Nephron (organoid): ENCODE data around the gene CCDC88C.
"Not testable (repeated sequence)": the region's sequence is repeated elsewhere in the genome, so short reads cannot be mapped to it uniquely, and the experiment has no call there.

Experiments
- H3K27ac Mint-ChIP-seq, 3 experiments: 2 replicates each; pipeline ENCODE4 v1.8.0; 2020; ENCODE audit warnings: mixed read lengths in 3 of 3, mild to moderate bottlenecking in 2 of 3, moderate library complexity in 1 of 3
- H3K27me3 Mint-ChIP-seq: 2 replicates; pipeline ENCODE4 v1.8.0; 2021; ENCODE audit warnings: low read depth, mild to moderate bottlenecking, moderate library complexity, mixed read lengths
- H3K36me3 Mint-ChIP-seq: 2 replicates; pipeline ENCODE4 v1.8.0; 2020; ENCODE audit warnings: low read depth, mixed read lengths
- H3K4me1 Mint-ChIP-seq: 2 replicates; pipeline ENCODE4 v1.8.0; 2020; ENCODE audit warnings: mixed read lengths
- H3K4me3 Mint-ChIP-seq, 3 experiments: 2 replicates each; pipeline ENCODE4 v1.8.0; 2020; ENCODE audit warnings: mild to moderate bottlenecking in 3 of 3, mixed read lengths in 3 of 3, moderate library complexity in 2 of 3
- H3K9me3 Mint-ChIP-seq: 2 replicates; pipeline ENCODE4 v1.8.0; 2020; ENCODE audit warnings: mixed read lengths
- TF ChIP-seq, protein P1 (sequence below), 3 experiments: fragments of 200-600 bp; sonication (generic); IDR thresholded peaks; one replicate each; pipeline ENCODE4 v1.5.0; 2021; ENCODE audit warnings: antibody characterized with exemption in 3 of 3; ENCODE audit not compliant: unreplicated experiment in 3 of 3

The CCDC88C gene

DNA sequence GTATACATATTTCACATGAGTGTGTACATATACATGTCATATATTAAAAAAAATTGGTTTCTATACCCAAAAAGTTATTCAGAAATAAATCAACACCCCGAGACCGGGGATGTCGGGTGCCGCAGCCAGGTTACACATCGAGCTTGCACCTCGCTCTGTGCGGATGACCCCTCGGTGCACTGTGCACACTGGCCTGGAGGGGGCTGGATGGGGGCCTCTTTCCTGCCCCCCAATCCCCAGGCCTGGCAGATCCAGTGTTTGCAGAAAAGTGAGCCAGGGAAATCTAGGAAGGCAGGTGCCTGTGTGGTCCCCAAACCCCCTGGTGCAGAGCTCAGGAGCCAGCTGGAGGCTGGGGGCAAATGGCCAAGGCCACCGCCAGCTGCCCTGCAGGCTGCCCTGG lies 146.0 kb downstream of the CCDC88C start:
- peaks cover 13% of the 10 kb centered on the region for H3K36me3 Mint-ChIP-seq
- TF ChIP-seq, protein P1, sequence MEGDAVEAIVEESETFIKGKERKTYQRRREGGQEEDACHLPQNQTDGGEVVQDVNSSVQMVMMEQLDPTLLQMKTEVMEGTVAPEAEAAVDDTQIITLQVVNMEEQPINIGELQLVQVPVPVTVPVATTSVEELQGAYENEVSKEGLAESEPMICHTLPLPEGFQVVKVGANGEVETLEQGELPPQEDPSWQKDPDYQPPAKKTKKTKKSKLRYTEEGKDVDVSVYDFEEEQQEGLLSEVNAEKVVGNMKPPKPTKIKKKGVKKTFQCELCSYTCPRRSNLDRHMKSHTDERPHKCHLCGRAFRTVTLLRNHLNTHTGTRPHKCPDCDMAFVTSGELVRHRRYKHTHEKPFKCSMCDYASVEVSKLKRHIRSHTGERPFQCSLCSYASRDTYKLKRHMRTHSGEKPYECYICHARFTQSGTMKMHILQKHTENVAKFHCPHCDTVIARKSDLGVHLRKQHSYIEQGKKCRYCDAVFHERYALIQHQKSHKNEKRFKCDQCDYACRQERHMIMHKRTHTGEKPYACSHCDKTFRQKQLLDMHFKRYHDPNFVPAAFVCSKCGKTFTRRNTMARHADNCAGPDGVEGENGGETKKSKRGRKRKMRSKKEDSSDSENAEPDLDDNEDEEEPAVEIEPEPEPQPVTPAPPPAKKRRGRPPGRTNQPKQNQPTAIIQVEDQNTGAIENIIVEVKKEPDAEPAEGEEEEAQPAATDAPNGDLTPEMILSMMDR (IDR thresholded peaks at IDR 0.05; ENCODE audit: unreplicated experiment in 3 of 3): no peak
- H3K9me3 Mint-ChIP-seq: no peaks in the 10 kb centered on the region
- no peak overlapping the region for H3K4me3 Mint-ChIP-seq
- H3K27me3 Mint-ChIP-seq: peaks cover 3% of the 10 kb centered on the region
- H3K27ac Mint-ChIP-seq: no peak overlapping the region
- H3K4me1 Mint-ChIP-seq: peaks cover 11% of the 10 kb centered on the region

DNA sequence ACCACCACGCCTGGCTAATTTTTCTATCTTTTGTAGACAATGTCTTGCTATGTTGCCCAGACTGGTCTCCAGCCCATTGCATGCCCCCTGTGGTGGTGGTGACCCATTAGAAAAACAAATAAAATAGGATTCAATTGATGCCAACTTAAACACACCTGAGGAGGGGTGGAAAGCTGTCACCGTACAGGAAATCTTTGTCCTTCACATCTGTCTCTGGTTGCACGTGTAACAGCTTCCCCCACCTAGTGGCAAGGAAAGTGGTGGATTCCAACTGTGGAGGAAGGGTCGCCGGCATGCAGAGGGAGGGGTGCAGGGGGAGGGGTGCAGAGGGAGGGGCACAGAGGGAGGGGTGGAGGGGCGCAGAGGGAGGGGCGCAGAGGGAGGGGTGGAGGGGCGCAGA lies 147.0 kb downstream of the CCDC88C start:
- Mint-ChIP-seq H3K4me1 (peaks cover 16% of the 10 kb centered on the region), H3K9me3 (no peaks in the 10 kb centered on the region), H3K27me3 (peaks cover 8% of the 10 kb centered on the region), H3K4me3 (no peak overlapping the region), H3K27ac (no peak overlapping the region), H3K36me3 (peaks cover 8% of the 10 kb centered on the region)
- TF ChIP-seq, protein P1 (IDR thresholded peaks at IDR 0.05; ENCODE audit: unreplicated experiment in 3 of 3): no peak

DNA sequence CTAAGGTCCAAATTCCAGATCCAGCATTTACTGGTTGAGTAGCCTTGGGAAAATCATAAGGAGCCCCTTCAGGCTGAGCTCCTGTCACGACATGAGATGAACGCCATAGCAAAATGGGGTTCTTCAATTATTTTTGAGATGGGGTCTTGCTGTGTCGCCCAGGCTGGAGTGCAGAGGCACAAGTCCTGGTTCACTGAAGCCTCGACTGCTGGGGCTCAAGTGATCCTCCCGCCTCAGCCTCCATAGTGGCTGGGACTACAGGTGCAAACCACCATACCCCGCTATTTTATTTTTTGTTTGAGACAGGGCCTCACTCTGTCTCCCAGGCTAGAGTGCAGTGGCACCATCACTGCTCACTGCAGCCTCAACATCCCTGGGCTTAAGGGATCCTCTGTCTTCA lies 147.4 kb downstream of the CCDC88C start:
- peaks cover 20% of the 10 kb centered on the region for H3K4me1 Mint-ChIP-seq
- TF ChIP-seq, protein P1 (IDR thresholded peaks at IDR 0.05; ENCODE audit: unreplicated experiment in 3 of 3): no peak
- H3K9me3 Mint-ChIP-seq: no peaks in the 10 kb centered on the region
- no peak overlapping the region for H3K4me3 Mint-ChIP-seq
- H3K36me3 Mint-ChIP-seq: peaks cover 8% of the 10 kb centered on the region
- no peak overlapping the region for H3K27ac Mint-ChIP-seq
- peaks cover 12% of the 10 kb centered on the region for H3K27me3 Mint-ChIP-seq

DNA sequence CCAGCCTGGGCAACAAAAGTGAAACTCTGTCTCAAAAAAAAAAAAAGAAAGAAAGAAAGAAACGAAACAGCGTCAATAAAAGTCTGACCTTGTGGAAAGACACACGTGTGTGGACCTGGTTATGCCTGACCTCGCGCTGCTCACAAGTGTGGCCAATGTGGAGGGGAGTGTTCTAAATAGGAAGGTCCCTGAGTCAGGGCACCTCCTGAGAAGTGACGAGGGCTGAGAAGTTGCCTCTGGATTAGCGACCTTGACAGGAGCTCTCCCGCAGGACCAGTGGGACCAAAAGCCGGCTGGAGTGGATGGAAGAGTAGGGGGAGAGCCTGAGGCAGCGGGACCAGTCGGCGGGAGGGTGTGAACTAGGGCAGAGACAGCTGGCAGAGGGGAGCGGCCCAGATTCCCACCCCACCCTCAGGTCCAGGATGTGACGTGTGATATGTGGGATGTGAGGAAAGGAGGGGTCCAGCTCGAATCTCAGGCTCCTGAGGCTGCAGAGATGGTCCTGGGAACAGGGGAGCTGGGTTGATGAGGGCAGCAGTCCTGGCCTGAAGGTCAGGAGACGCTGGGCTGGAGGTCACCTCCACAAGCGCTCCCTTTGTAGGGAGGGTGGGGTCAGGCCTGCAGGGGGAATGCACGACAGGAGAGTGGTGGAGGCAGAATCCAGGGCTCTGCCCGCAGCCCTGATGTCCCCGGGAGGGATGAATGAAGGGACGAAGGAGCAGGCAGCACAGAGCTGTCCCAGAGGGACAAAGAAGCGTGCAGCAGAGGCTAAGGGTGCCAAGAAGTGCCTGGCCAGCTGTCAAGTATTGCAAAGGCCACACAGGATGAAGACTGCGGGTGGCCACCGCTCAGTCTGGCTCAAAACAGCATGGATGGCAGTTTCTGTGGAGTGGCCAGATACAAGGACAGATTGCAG lies 148.3 kb downstream of the CCDC88C start:
- H3K4me1 Mint-ChIP-seq: peaks cover 20% of the 10 kb centered on the region
- TF ChIP-seq, protein P1 (IDR thresholded peaks at IDR 0.05; ENCODE audit: unreplicated experiment in 3 of 3): no peak
- H3K27ac Mint-ChIP-seq: peak overlapping the region in 1 of 3 experiments; percentile 18
- peaks cover 8% of the 10 kb centered on the region for H3K36me3 Mint-ChIP-seq
- H3K4me3 Mint-ChIP-seq: no peak overlapping the region
- no peaks in the 10 kb centered on the region for H3K9me3 Mint-ChIP-seq
- H3K27me3 Mint-ChIP-seq: peaks cover 18% of the 10 kb centered on the region

DNA sequence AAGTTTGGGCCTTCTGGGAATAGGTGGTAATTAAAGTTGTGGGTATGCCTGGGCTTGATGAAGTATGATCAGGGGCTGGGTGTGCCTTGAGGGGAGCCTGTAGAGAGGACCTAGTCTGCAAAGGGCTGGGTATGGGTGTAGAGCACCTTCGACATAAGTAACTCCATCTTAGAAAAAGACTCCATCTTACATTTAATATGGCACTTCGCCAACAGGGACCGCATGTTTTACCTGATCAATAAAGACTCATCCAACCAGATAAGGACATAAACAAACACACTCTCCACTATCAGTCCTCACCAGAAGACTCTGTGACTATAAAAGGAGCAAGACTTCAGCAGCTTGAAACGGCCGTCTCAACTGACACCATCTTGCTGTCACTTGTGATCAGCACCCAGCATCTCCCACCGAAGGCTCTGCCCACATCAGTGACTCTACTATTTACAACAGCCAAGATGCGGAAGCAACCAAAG lies 149.6 kb downstream of the CCDC88C start:
- no peak overlapping the region for H3K27ac Mint-ChIP-seq

DNA sequence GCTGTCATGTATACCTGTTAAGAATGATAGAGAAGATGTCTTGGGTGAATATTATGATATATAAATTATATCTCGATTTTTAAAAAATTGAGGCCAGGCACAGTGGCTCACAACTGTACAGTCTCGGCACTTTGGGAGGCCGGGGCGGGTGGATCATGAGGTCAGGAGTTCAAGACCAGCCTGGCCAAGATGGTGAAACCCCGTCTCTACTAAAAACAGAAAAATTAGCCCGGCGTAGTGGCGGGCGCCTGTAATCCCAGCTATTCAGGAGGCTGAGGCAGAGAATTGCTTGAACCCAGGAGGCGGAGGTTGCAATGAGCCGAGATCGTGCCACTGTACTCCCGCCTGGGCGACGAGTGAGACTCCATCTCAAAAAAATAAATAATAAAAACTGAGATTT lies 151.3 kb downstream of the CCDC88C start:
- H3K9me3 Mint-ChIP-seq, H3K4me3 Mint-ChIP-seq, H3K36me3 Mint-ChIP-seq, H3K27ac Mint-ChIP-seq: not testable (repeated sequence)
- H3K4me1 Mint-ChIP-seq: peaks cover 30% of the 10 kb centered on the region
- H3K27me3 Mint-ChIP-seq: peaks cover 43% of the 10 kb centered on the region

More for the DNA sequence above, 149.6 kb downstream of the CCDC88C start:
- Mint-ChIP-seq H3K27me3 (peaks cover 31% of the 10 kb centered on the region), H3K36me3 (peaks cover 8% of the 10 kb centered on the region), H3K4me1 (peaks cover 30% of the 10 kb centered on the region), H3K4me3 (no peak overlapping the region), H3K9me3 (no peaks in the 10 kb centered on the region)
- TF ChIP-seq, protein P1 (IDR thresholded peaks at IDR 0.05; ENCODE audit: unreplicated experiment in 3 of 3): no peak
